Activated B cell treated with CpG ODN at 0.5 μM for 24 hours (primary cell): ENCODE measurements around the gene KCNJ6. TPM values are rescaled to one million over a fixed set of nuclear protein-coding genes. Genes with fewer than 3 reads are reported as not detected.
"Not testable (repeated sequence)": the region's sequence is repeated elsewhere in the genome, so short reads cannot be mapped to it uniquely, and the experiment has no call there.

Source experiments
- ATAC-seq: fragments of 200-7000 bp; cut with Tn5 transposase; one replicate; pipeline ENCODE4 v1.10.0; 2021; ENCODE audit warnings: low read depth, mild to moderate bottlenecking, moderate library complexity
- CTCF ChIA-PET: fragments of 350-600 bp; sonication (Branson Sonifier 250); formaldehyde crosslinking; loops from one replicate; lab custom pipeline; 2021; ENCODE audit warnings: antibody characterized with exemption; lab: Charles Lee
- POLR2A ChIA-PET: fragments of 350-600 bp; sonication (Branson Sonifier 250); formaldehyde crosslinking; loops from one replicate; lab custom pipeline; 2021; ENCODE audit warnings: antibody characterized with exemption; lab: Charles Lee
- DNase-seq: peaks from one replicate; pipeline ENCODE4 v3.0.0; 2022
- H3K27ac Mint-ChIP-seq: one replicate; pipeline ENCODE4 v1.8.0; 2020; ENCODE audit warnings: mixed read lengths
- H3K27me3 Mint-ChIP-seq: one replicate; pipeline ENCODE4 v1.8.0; 2021; ENCODE audit warnings: mixed read lengths
- H3K36me3 Mint-ChIP-seq: one replicate; pipeline ENCODE4 v1.8.0; 2021; ENCODE audit warnings: low read depth, mixed read lengths
- H3K4me1 Mint-ChIP-seq: one replicate; pipeline ENCODE4 v1.8.0; 2021; ENCODE audit warnings: mixed read lengths
- H3K4me3 Mint-ChIP-seq: one replicate; pipeline ENCODE4 v1.8.0; 2020; ENCODE audit warnings: mild to moderate bottlenecking, mixed read lengths
- H3K9me3 Mint-ChIP-seq: one replicate; pipeline ENCODE4 v1.8.0; 2020; ENCODE audit warnings: mixed read lengths
- CTCF ChIP-seq: fragments of 200-600 bp; IDR thresholded peaks from one replicate; pipeline ENCODE4 v1.8.0; 2022; ENCODE audit warnings: antibody characterized with exemption, mild to moderate bottlenecking
- intact Hi-C: fragments of 100-400 bp; cut with micrococcal nuclease; formaldehyde crosslinking; loops from one replicate; pipeline ENCODE4 v1.15.1; 2024
- total RNA-seq: library from RNA; stranded (reverse); gene quantifications from 2 replicates; pipeline ENCODE4 v1.2.3, GENCODE V29; 2022

The KCNJ6 gene
- total RNA-seq, 1 donor from 2014 or later, result not detected

GRCh38 chr21:37765221-37765900 lies 150.9 kb downstream of the KCNJ6 start:
- Mint-ChIP-seq H3K36me3 (no peaks in the 10 kb centered on the region), H3K4me1 (no peaks in the 10 kb centered on the region), H3K4me3 (no peak overlapping the region), H3K27ac (no peak overlapping the region), H3K27me3 (no peaks in the 10 kb centered on the region), H3K9me3 (no peaks in the 10 kb centered on the region)
- POLR2A ChIA-PET, result no interaction called here
- intact Hi-C loops, result loop anchor here (10.0 kb wide), 1 partner anchor 61 kb away; no protein-coding TSS in a partner anchor
- TF ChIP-seq CTCF, result no peak
- DNase-seq, result no peak
- CTCF ChIA-PET, result no interaction called here
- no peak for ATAC-seq

- no peaks in the 10 kb centered on the region for H3K27me3 Mint-ChIP-seq
Measured at GRCh38 chr21:37764691-37765090, 151.6 kb downstream of the KCNJ6 start.

GRCh38 chr21:37763298-37763697 lies 153.0 kb downstream of the KCNJ6 start:
- intact Hi-C loops, result loop anchor here (10.0 kb wide), 1 partner anchor 58 kb away; no protein-coding TSS in a partner anchor

More at GRCh38 chr21:37764691-37765090, 151.6 kb downstream of the KCNJ6 start:
- no peak for TF ChIP-seq CTCF
- ChIA-PET CTCF (no interaction called here), POLR2A (no interaction called here)
- Mint-ChIP-seq H3K27ac (no peak overlapping the region), H3K4me1 (no peaks in the 10 kb centered on the region), H3K4me3 (no peak overlapping the region), H3K36me3 (no peaks in the 10 kb centered on the region), H3K9me3 (no peaks in the 10 kb centered on the region)
- ATAC-seq (no peak), DNase-seq (no peak)
- intact Hi-C loops, result loop anchor here (10.0 kb wide), 1 partner anchor 60 kb away; no protein-coding TSS in a partner anchor

GRCh38 chr21:37762606-37763005 lies 153.7 kb downstream of the KCNJ6 start:
- no peaks in the 10 kb centered on the region for H3K4me1 Mint-ChIP-seq
- H3K36me3 Mint-ChIP-seq, result no peaks in the 10 kb centered on the region
- POLR2A ChIA-PET, result no interaction called here
- no peaks in the 10 kb centered on the region for H3K9me3 Mint-ChIP-seq
- ATAC-seq (no peak), DNase-seq (no peak)
- intact Hi-C loops, result loop anchor here (10.0 kb wide), 1 partner anchor 58 kb away; no protein-coding TSS in a partner anchor
- H3K27me3 Mint-ChIP-seq, result no peaks in the 10 kb centered on the region
- no peak overlapping the region for H3K4me3 Mint-ChIP-seq
- no peak for TF ChIP-seq CTCF
- H3K27ac Mint-ChIP-seq, result no peak overlapping the region
- CTCF ChIA-PET, result no interaction called here

More at GRCh38 chr21:37763298-37763697, 153.0 kb downstream of the KCNJ6 start:
- no peaks in the 10 kb centered on the region for H3K36me3 Mint-ChIP-seq
- H3K9me3 Mint-ChIP-seq, result no peaks in the 10 kb centered on the region
- no peak for ATAC-seq
- H3K4me3 Mint-ChIP-seq, result no peak overlapping the region
- POLR2A ChIA-PET, result no interaction called here
- CTCF ChIA-PET, result no interaction called here
- no peak for DNase-seq
- no peak for TF ChIP-seq CTCF
- no peaks in the 10 kb centered on the region for H3K27me3 Mint-ChIP-seq
- H3K4me1 Mint-ChIP-seq, result no peaks in the 10 kb centered on the region
- H3K27ac Mint-ChIP-seq, result no peak overlapping the region

GRCh38 chr21:37761406-37761805 lies 154.9 kb downstream of the KCNJ6 start:
- H3K27ac Mint-ChIP-seq, H3K27me3 Mint-ChIP-seq, CTCF ChIA-PET, POLR2A ChIA-PET, H3K4me3 Mint-ChIP-seq, H3K4me1 Mint-ChIP-seq, ATAC-seq, DNase-seq, H3K9me3 Mint-ChIP-seq, H3K36me3 Mint-ChIP-seq: not testable (repeated sequence)
- intact Hi-C loops, result loop anchor here (10.0 kb wide), 1 partner anchor 57 kb away; no protein-coding TSS in a partner anchor
